ENCODE data around the gene EPM2AIP1.
"Not testable (repeated sequence)": the region's sequence is repeated elsewhere in the genome, so short reads cannot be mapped to it uniquely, and the experiment has no call there.

EPM2AIP1 gene

DNA sequence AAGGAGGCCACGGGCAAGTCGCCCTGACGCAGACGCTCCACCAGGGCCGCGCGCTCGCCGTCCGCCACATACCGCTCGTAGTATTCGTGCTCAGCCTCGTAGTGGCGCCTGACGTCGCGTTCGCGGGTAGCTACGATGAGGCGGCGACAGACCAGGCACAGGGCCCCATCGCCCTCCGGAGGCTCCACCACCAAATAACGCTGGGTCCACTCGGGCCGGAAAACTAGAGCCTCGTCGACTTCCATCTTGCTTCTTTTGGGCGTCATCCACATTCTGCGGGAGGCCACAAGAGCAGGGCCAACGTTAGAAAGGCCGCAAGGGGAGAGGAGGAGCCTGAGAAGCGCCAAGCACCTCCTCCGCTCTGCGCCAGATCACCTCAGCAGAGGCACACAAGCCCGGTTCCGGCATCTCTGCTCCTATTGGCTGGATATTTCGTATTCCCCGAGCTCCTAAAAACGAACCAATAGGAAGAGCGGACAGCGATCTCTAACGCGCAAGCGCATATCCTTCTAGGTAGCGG lies at the start of gene EPM2AIP1:
TSS of gene EPM2AIP1 (minus strand) at position 326 of the 520 bp plus-strand sequence. CDS start at position 272, 54 bp downstream.
- no peak for DNase-seq

- DNase-seq, result not testable (repeated sequence)
Measured at GRCh38 chr3:37042712-37043111, 49.8 kb upstream of the EPM2AIP1 start.

GRCh38 chr3:37041546-37042195 lies 48.7 kb upstream of the EPM2AIP1 start:
- DNase-seq, result no peak

- DNase-seq, result no peak
Measured at GRCh38 chr3:37040231-37040630, 47.3 kb upstream of the EPM2AIP1 start.

DNA sequence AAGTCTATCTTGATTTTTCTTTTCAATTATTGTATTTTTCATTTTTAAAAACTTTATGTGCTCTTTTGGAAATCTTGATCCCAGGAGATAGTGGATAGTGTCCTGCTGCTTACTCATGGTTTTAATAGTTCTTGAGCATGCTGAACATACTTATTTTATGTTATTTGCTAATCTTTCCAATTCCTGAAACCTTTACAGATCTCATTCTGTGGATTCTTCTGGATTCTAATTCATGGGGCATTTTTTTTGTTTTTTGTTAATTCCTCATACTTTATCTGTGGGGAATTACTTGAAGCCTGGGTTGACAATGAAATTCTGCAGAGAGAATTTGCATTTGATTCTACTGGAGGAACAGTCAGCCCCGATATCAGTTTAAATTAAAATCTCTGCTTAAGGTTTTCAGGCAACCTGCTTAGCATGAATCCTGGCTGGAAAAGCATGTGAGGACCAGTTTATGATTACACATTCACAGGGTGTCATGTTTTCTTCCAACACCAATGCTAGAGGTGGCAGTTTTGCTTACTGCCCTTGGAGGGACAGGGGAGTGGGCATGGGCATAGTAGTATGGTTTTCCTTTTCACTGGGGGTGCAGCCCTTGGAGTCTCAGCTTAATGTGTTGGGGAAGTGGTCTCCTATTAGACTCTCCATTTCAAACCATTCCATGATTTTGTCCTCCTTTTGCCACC lies 46.4 kb upstream of the EPM2AIP1 start:
- DNase-seq, result no peak

DNA sequence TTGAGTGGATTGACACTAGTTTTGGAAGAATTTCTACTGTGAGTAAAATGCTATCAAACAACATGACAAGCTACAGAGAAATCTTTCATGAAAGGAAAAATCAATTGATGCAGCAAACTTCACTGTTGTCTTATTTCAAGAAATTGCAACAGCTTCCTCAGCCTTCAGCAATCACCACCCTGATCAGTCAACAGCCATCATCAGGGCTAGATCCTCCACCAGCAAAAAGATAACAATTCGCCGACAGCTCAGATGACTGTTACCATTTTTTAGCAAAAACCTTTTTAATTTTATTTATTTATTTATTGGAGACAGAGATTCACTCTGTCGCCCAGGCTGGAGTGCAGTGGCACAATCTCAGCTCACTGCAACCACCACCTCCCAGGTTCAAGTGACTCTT lies 44.4 kb upstream of the EPM2AIP1 start:
- DNase-seq, result no peak

DNA sequence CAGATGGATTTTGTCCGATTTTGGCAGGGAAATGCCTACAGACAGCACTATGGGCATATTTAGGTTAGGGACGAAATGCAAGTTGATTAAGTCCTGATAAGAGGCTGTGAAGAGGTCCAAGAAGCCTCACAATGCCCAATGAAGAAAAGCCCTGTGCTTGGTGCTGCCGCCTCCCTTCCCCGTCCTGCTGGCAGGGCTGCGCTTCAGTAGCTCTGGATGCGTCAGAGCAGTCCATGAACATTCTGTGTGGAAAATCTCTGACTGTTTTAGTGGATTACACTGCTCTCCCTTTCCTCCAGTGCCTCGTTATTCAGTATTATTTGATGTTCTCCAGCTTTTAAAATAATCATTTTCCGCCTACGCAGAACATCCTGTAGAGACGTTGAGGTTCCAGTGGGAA lies 40.0 kb upstream of the EPM2AIP1 start:
- DNase-seq, result no peak

GRCh38 chr3:37031096-37031682 lies 38.3 kb upstream of the EPM2AIP1 start:
- DNase-seq, result no peak

GRCh38 chr3:37030588-37030987 lies 37.7 kb upstream of the EPM2AIP1 start:
- DNase-seq, result no peak

GRCh38 chr3:37029516-37030163 lies 36.7 kb upstream of the EPM2AIP1 start:
- DNase-seq, result no peak

DNA sequence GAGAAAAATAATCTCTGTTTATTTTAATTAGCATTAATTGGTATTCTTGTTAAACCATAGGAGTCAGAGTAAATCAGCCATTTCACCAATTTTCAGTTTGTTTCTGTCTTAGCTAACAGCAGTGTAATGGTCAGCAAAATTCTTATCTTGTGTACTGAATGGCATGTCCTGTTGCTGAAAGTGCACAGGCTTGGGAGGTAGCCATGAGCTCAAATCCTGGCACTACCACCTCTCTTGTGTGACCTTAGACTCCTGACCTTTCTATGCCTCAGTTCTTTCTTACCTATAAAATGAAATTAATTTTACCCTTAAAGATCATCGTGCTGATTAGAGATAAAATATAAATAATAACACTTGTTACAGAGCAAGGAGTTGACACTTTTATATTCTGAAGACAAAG lies 36.2 kb upstream of the EPM2AIP1 start:
- no peak for DNase-seq

GRCh38 chr3:37028329-37028728 lies 35.4 kb upstream of the EPM2AIP1 start:
- DNase-seq, result no peak

- DNase-seq, result no peak
Measured at GRCh38 chr3:37026851-37027250, 33.9 kb upstream of the EPM2AIP1 start.

GRCh38 chr3:37025561-37026335 lies 32.8 kb upstream of the EPM2AIP1 start:
- DNase-seq, result no peak

DNA sequence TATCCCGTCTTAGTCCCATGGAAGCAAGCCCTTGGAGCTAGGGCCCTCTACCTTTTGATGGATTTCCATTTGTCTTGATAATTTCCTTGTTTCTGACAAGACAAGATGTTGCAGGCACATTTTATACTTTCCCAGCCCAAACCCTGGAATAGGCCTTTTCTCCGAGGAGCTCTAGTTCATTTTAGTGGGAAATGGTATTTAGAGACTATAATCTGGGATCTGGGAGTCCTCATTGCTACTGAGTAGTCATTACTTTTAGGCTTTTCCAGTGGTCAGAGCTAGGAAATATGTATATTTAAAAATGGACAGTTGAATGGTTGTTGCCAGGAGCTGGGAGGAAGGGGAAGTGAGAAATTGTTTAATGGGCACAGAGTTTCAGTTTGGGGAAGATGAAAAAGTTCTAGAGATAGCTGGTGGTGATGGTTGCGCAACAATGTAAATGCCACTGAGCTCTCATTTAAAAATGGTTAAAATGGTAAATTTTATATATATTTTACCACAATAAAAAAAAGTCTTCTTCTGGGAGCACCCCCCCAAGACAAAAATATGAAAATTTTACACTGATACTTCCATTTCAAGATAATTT lies 32.0 kb upstream of the EPM2AIP1 start:
- no peak for DNase-seq

GRCh38 chr3:37024092-37024491 lies 31.2 kb upstream of the EPM2AIP1 start:
- DNase-seq, result no peak

- no peak for DNase-seq
Measured at GRCh38 chr3:37017683-37018082, 24.8 kb upstream of the EPM2AIP1 start.

DNA sequence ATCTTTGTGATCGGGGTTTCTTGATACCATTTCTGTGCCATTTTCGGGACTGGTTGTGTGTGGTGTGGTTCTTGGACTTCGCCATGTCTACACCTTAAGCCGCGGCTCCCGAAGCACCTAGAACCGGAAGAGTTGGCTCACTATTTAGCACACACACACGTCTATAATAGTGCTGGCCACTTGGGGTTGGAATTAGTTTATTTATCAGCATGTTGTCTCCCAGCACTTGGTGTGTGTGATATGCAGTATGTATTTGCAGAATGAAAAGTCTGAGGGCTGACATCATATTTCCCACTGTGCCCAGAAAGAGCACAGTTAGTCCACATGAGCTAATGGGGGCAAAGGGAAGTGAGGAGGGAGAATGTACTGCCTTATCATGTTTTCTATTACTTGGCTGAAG lies 24.0 kb upstream of the EPM2AIP1 start:
- no peak for DNase-seq

GRCh38 chr3:37015642-37016041 lies 22.7 kb upstream of the EPM2AIP1 start:
- no peak for DNase-seq

- DNase-seq, result no peak
Measured at GRCh38 chr3:37014620-37015019, 21.7 kb upstream of the EPM2AIP1 start.

- DNase-seq, result no peak
Measured at GRCh38 chr3:36993326-36994283, 674 bp upstream of the EPM2AIP1 start, which contains the start of gene MLH1. MLH1 (plus strand) TSS chr3:36993518; CDS start chr3:36993548, 30 bp downstream.

Data from SW 1271 (cell line).